Measurements from ENCODE around the gene ZNF536.

DNA sequence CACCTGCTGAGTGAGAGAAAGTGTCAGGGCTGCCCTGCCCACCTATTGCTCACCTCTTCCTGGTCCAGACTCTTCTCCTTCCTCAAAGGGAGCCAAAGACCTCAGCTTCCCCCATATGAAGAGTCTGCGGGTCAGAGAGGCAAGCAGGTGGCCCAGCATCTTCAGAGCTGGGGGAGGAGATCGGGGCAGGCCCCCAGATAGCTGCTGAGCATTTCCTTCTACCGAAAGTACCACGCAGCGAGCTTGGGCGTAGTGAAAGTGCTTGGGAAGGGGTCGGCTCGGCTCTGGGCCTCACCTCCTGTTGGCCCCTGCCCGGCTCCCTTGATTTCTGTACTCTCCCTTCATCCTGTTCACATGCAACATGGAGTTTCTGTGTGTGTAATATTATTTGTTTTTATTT, 12.2 kb upstream of the ZNF536 start:
- TF ChIP-seq, protein P1, sequence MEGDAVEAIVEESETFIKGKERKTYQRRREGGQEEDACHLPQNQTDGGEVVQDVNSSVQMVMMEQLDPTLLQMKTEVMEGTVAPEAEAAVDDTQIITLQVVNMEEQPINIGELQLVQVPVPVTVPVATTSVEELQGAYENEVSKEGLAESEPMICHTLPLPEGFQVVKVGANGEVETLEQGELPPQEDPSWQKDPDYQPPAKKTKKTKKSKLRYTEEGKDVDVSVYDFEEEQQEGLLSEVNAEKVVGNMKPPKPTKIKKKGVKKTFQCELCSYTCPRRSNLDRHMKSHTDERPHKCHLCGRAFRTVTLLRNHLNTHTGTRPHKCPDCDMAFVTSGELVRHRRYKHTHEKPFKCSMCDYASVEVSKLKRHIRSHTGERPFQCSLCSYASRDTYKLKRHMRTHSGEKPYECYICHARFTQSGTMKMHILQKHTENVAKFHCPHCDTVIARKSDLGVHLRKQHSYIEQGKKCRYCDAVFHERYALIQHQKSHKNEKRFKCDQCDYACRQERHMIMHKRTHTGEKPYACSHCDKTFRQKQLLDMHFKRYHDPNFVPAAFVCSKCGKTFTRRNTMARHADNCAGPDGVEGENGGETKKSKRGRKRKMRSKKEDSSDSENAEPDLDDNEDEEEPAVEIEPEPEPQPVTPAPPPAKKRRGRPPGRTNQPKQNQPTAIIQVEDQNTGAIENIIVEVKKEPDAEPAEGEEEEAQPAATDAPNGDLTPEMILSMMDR (conservative IDR thresholded peaks at IDR 0.05; ENCODE audit: low read depth, low read length) = no peak
- TF ChIP-seq POLR2A (IDR thresholded peaks at IDR 0.05; ENCODE audit: low read depth, low read length) = no peak
- TF ChIP-seq, protein P2, sequence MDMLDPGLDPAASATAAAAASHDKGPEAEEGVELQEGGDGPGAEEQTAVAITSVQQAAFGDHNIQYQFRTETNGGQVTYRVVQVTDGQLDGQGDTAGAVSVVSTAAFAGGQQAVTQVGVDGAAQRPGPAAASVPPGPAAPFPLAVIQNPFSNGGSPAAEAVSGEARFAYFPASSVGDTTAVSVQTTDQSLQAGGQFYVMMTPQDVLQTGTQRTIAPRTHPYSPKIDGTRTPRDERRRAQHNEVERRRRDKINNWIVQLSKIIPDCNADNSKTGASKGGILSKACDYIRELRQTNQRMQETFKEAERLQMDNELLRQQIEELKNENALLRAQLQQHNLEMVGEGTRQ (IDR thresholded peaks at IDR 0.05; ENCODE audit: low read depth, low read length) = no peak
- TF ChIP-seq CEBPB (IDR thresholded peaks at IDR 0.05; ENCODE audit: low read depth, low read length) = no peak

Data from IMR-90 (cell line).